HEK293 (cell line): ENCODE measurements around the gene NXPH2.

Experiments used
- CTCF ChIP-seq: fragments of 450-650 bp; formaldehyde crosslinking; IDR thresholded peaks from 2 replicates; pipeline ENCODE4 v1.5.1; 2016; ENCODE audit warnings: missing biosample characterization, missing genetic modification characterization
- PBX3 ChIP-seq: sonication (generic); formaldehyde crosslinking; IDR thresholded peaks from 2 replicates; pipeline ENCODE4 v1.8.1; 2022; ENCODE audit warnings: mild to moderate bottlenecking, moderate library complexity, missing genetic modification reagents
- SP2 ChIP-seq: fragments of 450-650 bp; formaldehyde crosslinking; IDR thresholded peaks from 2 replicates; pipeline ENCODE4 v1.5.1; 2016; ENCODE audit warnings: missing biosample characterization, missing genetic modification characterization
- ZBTB1 ChIP-seq: fragments of 450-650 bp; formaldehyde crosslinking; IDR thresholded peaks from 2 replicates; pipeline ENCODE4 v1.5.1; 2016; ENCODE audit warnings: missing biosample characterization, missing genetic modification characterization
- ZBTB49 ChIP-seq: fragments of 450-650 bp; formaldehyde crosslinking; IDR thresholded peaks from 2 replicates; pipeline ENCODE4 v1.5.1; 2016; ENCODE audit warnings: missing biosample characterization, missing genetic modification characterization, low read depth
- ZBTB8A ChIP-seq: fragments of 450-650 bp; formaldehyde crosslinking; IDR thresholded peaks from 2 replicates; pipeline ENCODE4 v1.5.1; 2016; ENCODE audit warnings: missing biosample characterization, missing genetic modification characterization
- ZEB2 ChIP-seq: fragments of 450-650 bp; formaldehyde crosslinking; IDR thresholded peaks from 2 replicates; pipeline ENCODE4 v1.5.1; 2016; ENCODE audit warnings: missing biosample characterization, missing genetic modification characterization
- ZFHX2 ChIP-seq: fragments of 450-650 bp; formaldehyde crosslinking; conservative IDR thresholded peaks from 2 replicates; pipeline ENCODE4 v1.5.1; 2016; ENCODE audit warnings: missing biosample characterization, missing genetic modification characterization
- ZNF138 ChIP-seq: fragments of 450-650 bp; formaldehyde crosslinking; IDR thresholded peaks from 2 replicates; pipeline ENCODE4 v1.5.1; 2016; ENCODE audit warnings: missing biosample characterization, missing genetic modification characterization, borderline replicate concordance
- ZNF426 ChIP-seq: fragments of 450-650 bp; formaldehyde crosslinking; IDR thresholded peaks from 2 replicates; pipeline ENCODE4 v1.5.1; 2017; ENCODE audit warnings: missing biosample characterization, missing genetic modification characterization, mild to moderate bottlenecking, inconsistent platforms, moderate library complexity
- ZNF558 ChIP-seq: fragments of 450-650 bp; formaldehyde crosslinking; IDR thresholded peaks from 2 replicates; pipeline ENCODE4 v1.5.1; 2016; ENCODE audit warnings: missing biosample characterization, missing genetic modification characterization
- ZSCAN18 ChIP-seq: fragments of 450-650 bp; formaldehyde crosslinking; IDR thresholded peaks from 2 replicates; pipeline ENCODE4 v1.5.1; 2016; ENCODE audit warnings: missing biosample characterization, missing genetic modification characterization

- TF ChIP-seq CTCF (no peak), ZSCAN18 (tag by site-specific recombination) (no peak), ZNF426 (tag by site-specific recombination) (no peak), ZBTB49 (tag by site-specific recombination) (no peak), ZFHX2 (tag by site-specific recombination) (no peak), ZBTB1 (tag by site-specific recombination) (no peak), PBX3 (CRISPR knock-in tag) (no peak), ZNF558 (tag by site-specific recombination) (no peak), SP2 (tag by site-specific recombination) (no peak), ZEB2 (tag by site-specific recombination) (no peak), ZNF138 (tag by site-specific recombination) (no peak), ZBTB8A (tag by site-specific recombination) (no peak)
Observed at GRCh38 chr2:138633049-138633448, 147.1 kb downstream of the NXPH2 start.
